NCI-H2081 treated with DMSO at 0.1 percent for 48 hours (cell line): ENCODE data around the gene ADAP1.
"Not testable (repeated sequence)": the region's sequence is repeated elsewhere in the genome, so short reads cannot be mapped to it uniquely, and the experiment has no call there.

ENCODE experiments used
- DNase-seq: peaks from one replicate; lab custom pipeline; 2025; lab: John Stamatoyannopoulos, UW

The ADAP1 gene

GRCh38 chr7:938546-939185, 15.8 kb downstream of the ADAP1 start:
- no peak for DNase-seq

- DNase-seq: no peak
Measured at GRCh38 chr7:937856-938484, 16.5 kb downstream of the ADAP1 start.

- DNase-seq: no peak
Measured at GRCh38 chr7:936386-937054, 18.0 kb downstream of the ADAP1 start.

- DNase-seq: no peak
Measured at GRCh38 chr7:935874-936385, 18.6 kb downstream of the ADAP1 start.

- DNase-seq: no peak
Measured at GRCh38 chr7:935164-935873, 19.2 kb downstream of the ADAP1 start.

- no peak for DNase-seq
Measured at GRCh38 chr7:934469-935163, 19.9 kb downstream of the ADAP1 start.

GRCh38 chr7:932651-932975, 21.9 kb downstream of the ADAP1 start:
- DNase-seq: no peak

- DNase-seq: no peak
Measured at GRCh38 chr7:931871-932650, 22.4 kb downstream of the ADAP1 start.

- DNase-seq: no peak
Measured at GRCh38 chr7:930975-931758, 23.3 kb downstream of the ADAP1 start.

GRCh38 chr7:929311-929711, 25.2 kb downstream of the ADAP1 start:
- DNase-seq: no peak

- no peak for DNase-seq
Measured at GRCh38 chr7:927031-927671, 27.3 kb downstream of the ADAP1 start.

GRCh38 chr7:926061-927030, 28.1 kb downstream of the ADAP1 start:
- no peak for DNase-seq

- no peak for DNase-seq
Measured at GRCh38 chr7:925601-926000, 28.9 kb downstream of the ADAP1 start.

- DNase-seq: no peak
Measured at GRCh38 chr7:924541-925231, 29.8 kb downstream of the ADAP1 start.

- DNase-seq: not testable (repeated sequence)
Measured at GRCh38 chr7:924042-924441, 30.4 kb downstream of the ADAP1 start.

GRCh38 chr7:923108-924041, 31.1 kb downstream of the ADAP1 start:
- no peak for DNase-seq
